ENCODE data around the gene KCNAB1. TPM values are rescaled to one million over a fixed set of nuclear protein-coding genes. Genes with fewer than 3 reads are reported as not detected.

Gene KCNAB1
- total and polyA plus RNA-seq, 4 donors, result 0.16 to 2.4 (median 0.72) TPM

DNA sequence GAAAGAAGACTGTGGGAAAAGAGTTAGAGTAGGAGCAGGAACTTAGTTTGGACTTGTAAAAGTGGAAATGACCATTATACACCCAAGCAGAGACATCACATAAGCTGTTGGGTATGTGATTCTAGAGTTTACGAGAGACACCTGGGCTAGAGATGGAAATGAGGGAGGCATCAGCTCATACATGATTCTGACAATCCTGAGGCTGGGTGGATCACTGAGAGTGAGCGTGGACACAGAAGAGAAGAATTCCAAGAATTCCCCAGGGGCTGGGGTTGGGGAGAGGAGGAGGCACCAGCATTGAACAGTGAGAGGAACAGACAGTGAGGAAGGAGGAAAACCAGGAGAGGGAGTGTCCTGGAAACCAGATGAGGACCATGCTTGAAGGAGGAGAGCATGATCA, 113.5 kb downstream of the KCNAB1 start:
- Histone ChIP-seq H3K36me3 (ENCODE audit: control insufficient read depth in 4 of 4, insufficient read depth in 4 of 4, low read length in 4 of 4) (no peaks in the 10 kb centered on the region), H3K27me3 (ENCODE audit: control insufficient read depth in 3 of 3, insufficient read depth in 3 of 3, low read length in 2 of 3) (no peaks in the 10 kb centered on the region), H3K4me3 (no peak overlapping the region), H3K9ac (ENCODE audit: insufficient read depth in 1 of 2, low read length in 2 of 2) (no peak overlapping the region), H3K27ac (ENCODE audit: low read depth in 1 of 2, low read length in 1 of 2) (no peak overlapping the region), H3K4me1 (ENCODE audit: control insufficient read depth in 5 of 5, insufficient read depth in 5 of 5, low read length in 5 of 5) (no peaks in the 10 kb centered on the region), H3K9me3 (ENCODE audit: control insufficient read depth in 4 of 4, insufficient read depth in 3 of 4, low read length in 3 of 4) (no peaks in the 10 kb centered on the region)
- DNase-seq (no peak), ATAC-seq (ENCODE audit: insufficient read depth, low FRiP score) (no peak)
- TF ChIP-seq, protein P1, sequence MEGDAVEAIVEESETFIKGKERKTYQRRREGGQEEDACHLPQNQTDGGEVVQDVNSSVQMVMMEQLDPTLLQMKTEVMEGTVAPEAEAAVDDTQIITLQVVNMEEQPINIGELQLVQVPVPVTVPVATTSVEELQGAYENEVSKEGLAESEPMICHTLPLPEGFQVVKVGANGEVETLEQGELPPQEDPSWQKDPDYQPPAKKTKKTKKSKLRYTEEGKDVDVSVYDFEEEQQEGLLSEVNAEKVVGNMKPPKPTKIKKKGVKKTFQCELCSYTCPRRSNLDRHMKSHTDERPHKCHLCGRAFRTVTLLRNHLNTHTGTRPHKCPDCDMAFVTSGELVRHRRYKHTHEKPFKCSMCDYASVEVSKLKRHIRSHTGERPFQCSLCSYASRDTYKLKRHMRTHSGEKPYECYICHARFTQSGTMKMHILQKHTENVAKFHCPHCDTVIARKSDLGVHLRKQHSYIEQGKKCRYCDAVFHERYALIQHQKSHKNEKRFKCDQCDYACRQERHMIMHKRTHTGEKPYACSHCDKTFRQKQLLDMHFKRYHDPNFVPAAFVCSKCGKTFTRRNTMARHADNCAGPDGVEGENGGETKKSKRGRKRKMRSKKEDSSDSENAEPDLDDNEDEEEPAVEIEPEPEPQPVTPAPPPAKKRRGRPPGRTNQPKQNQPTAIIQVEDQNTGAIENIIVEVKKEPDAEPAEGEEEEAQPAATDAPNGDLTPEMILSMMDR (IDR thresholded peaks at IDR 0.05; ENCODE audit: control extremely low read depth, extremely low read depth), result no peak
- 79 to 91% methylated on average over 2 of the region's 2 CpGs for WGBS, 2 donors

DNA sequence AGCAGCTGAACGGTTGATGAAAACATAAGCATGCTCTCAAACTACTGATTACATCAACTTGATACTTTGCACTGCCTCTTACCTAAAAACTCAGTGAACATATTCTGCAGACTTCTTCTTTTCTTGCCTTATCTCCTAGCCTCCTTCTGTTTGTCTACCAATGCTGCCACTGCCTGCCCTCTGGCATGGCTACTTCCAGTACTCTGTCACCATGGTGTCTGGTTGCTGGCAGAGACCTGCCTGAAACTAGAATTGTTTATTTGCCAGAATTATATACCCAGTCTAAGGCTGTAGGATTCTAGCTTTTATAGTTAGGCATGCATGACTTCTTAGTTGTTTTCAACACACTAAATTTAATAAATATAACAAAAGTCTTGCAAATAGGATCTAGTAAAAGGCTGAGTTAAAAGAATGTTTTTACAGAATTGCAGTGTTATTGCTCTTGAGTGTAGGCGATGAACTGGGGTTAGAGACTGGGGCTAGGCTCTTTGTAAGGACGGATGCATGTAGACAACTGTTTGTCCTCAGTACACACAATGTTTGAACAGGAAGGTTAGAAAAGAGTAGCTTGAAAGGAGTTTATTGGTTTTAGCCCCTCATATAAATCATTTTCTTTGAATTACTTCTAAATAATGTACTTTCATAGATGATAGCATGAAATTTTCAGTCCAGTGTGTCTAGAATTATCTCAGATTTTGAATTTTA, 116.3 kb downstream of the KCNAB1 start:
- no peak for ATAC-seq (ENCODE audit: insufficient read depth, low FRiP score)

DNA sequence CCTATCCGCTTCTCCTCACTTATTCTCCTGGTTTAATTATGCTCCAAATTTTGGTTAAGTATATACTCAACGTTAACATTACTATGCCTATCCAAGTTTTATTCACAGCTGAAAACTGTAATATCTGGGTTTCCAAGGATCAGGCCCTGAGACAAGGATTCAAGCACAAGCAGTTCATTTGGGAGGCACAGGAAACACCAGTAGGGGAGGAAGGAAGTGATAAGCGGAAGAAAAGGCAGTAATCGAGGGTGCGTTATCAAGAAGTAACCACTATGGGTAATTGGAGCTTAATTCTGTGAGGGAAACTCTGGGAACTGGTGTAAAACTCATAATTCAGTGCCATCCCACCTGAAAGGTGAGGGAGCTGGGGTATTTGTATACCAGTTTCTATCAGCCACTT, 120.3 kb downstream of the KCNAB1 start:
- no peak for ATAC-seq (ENCODE audit: insufficient read depth, low FRiP score)
- no peak overlapping the region for H3K27ac ChIP-seq (ENCODE audit: low read depth in 1 of 2, low read length in 1 of 2)
- no peak overlapping the region for H3K9ac ChIP-seq (ENCODE audit: insufficient read depth in 1 of 2, low read length in 2 of 2)
- 45 to 63% methylated on average over 5 of the region's 5 CpGs for WGBS, 2 donors
- H3K36me3 ChIP-seq (ENCODE audit: control insufficient read depth in 4 of 4, insufficient read depth in 4 of 4, low read length in 4 of 4), result no peaks in the 10 kb centered on the region
- H3K4me3 ChIP-seq, result no peak overlapping the region
- no peaks in the 10 kb centered on the region for H3K27me3 ChIP-seq (ENCODE audit: control insufficient read depth in 3 of 3, insufficient read depth in 3 of 3, low read length in 2 of 3)
- H3K4me1 ChIP-seq (ENCODE audit: control insufficient read depth in 5 of 5, insufficient read depth in 5 of 5, low read length in 5 of 5), result no peaks in the 10 kb centered on the region
- TF ChIP-seq, protein P1 (IDR thresholded peaks at IDR 0.05; ENCODE audit: control extremely low read depth, extremely low read depth), result no peak
- DNase-seq, result no peak
- H3K9me3 ChIP-seq (ENCODE audit: control insufficient read depth in 4 of 4, insufficient read depth in 3 of 4, low read length in 3 of 4), result no peaks in the 10 kb centered on the region

More for the DNA sequence above, 116.3 kb downstream of the KCNAB1 start:
- Histone ChIP-seq H3K36me3 (ENCODE audit: control insufficient read depth in 4 of 4, insufficient read depth in 4 of 4, low read length in 4 of 4) (no peaks in the 10 kb centered on the region), H3K9ac (ENCODE audit: insufficient read depth in 1 of 2, low read length in 2 of 2) (no peak overlapping the region), H3K27me3 (ENCODE audit: control insufficient read depth in 3 of 3, insufficient read depth in 3 of 3, low read length in 2 of 3) (no peaks in the 10 kb centered on the region), H3K27ac (ENCODE audit: low read depth in 1 of 2, low read length in 1 of 2) (no peak overlapping the region), H3K4me1 (ENCODE audit: control insufficient read depth in 5 of 5, insufficient read depth in 5 of 5, low read length in 5 of 5) (no peaks in the 10 kb centered on the region), H3K9me3 (ENCODE audit: control insufficient read depth in 4 of 4, insufficient read depth in 3 of 4, low read length in 3 of 4) (no peaks in the 10 kb centered on the region), H3K4me3 (no peak overlapping the region)
- TF ChIP-seq, protein P1 (IDR thresholded peaks at IDR 0.05; ENCODE audit: control extremely low read depth, extremely low read depth), result no peak
- no peak for DNase-seq
- 81 to 88% methylated on average over 3 of the region's 3 CpGs for WGBS, 2 donors
